Epithelial cell of esophagus (primary cell): ENCODE data around the gene C19orf33.

Experiments
- DNase-seq: peaks from one replicate; pipeline ENCODE4 v3.0.0; 2010; ENCODE audit warnings: low read depth
- H3K4me3 ChIP-seq: 2 replicates; pipeline ENCODE4 v1.5.1; 2011; ENCODE audit warnings: mild to moderate bottlenecking, low read length, control low read depth
- CTCF ChIP-seq: IDR thresholded peaks from 2 replicates; pipeline ENCODE4 v1.5.1; 2011; ENCODE audit warnings: low read depth, mild to moderate bottlenecking, low read length, control low read depth, inconsistent platforms; ENCODE audit not compliant: insufficient read depth; ENCODE audit errors: missing control alignments

C19orf33 gene

GRCh38 chr19:38280030-38280921 is 23.8 kb upstream of the C19orf33 start:
- peak; percentile 66 for DNase-seq
- TF ChIP-seq CTCF = no peak
- no peak overlapping the region for H3K4me3 ChIP-seq

- H3K4me3 ChIP-seq = no peak overlapping the region
- no peak for DNase-seq
- no peak for TF ChIP-seq CTCF
These were observed 22.1 kb upstream of the C19orf33 start for GRCh38 chr19:38281811-38282566.

GRCh38 chr19:38283271-38283670 is 20.8 kb upstream of the C19orf33 start:
- no peak for TF ChIP-seq CTCF
- DNase-seq = no peak
- no peak overlapping the region for H3K4me3 ChIP-seq

GRCh38 chr19:38284422-38284821 is 19.6 kb upstream of the C19orf33 start:
- no peak for DNase-seq

GRCh38 chr19:38285567-38285966 is 18.5 kb upstream of the C19orf33 start:
- TF ChIP-seq CTCF = no peak
- no peak overlapping the region for H3K4me3 ChIP-seq
- no peak for DNase-seq

More at GRCh38 chr19:38284422-38284821, 19.6 kb upstream of the C19orf33 start:
- TF ChIP-seq CTCF = no peak
- H3K4me3 ChIP-seq = no peak overlapping the region

GRCh38 chr19:38287604-38288003 is 16.4 kb upstream of the C19orf33 start:
- DNase-seq = no peak
- TF ChIP-seq CTCF = no peak
- no peak overlapping the region for H3K4me3 ChIP-seq
